ENCODE data around the gene PSG6.
"Not testable (repeated sequence)": the region's sequence is repeated elsewhere in the genome, so short reads cannot be mapped to it uniquely, and the experiment has no call there.

PSG6 gene

DNA sequence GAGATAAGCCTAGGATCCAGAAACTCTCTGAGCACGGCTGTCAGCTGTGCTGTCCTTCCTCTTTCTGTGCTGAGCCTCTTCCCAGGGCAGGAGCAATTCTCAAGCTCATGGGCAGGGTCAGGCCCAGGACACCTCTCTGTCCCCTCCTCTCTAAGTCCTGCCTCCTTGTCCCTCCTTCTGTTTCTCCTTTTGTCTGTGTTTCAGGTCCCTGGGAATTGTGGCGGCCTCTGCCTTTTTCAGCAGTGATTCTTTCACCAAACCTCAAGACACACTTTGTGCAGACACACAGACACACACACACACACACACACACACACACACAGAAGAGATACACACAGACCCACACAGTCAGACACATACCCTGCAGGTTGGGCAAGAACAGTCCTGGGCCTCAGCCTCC, 38.1 kb downstream of the PSG6 start, which contains the start of gene PSG1:
TSS of gene PSG1 (minus strand) at position 101 of the 400 bp plus-strand sequence. CDS start 132 bp downstream, outside the sequence.
- Histone ChIP-seq H3K27ac (replicated peaks) (no peak within 1 kb of the TSS), H3K27me3 (ENCODE audit: insufficient read depth, poor library complexity, severe bottlenecking) (no peaks in the 10 kb centered on the region), H3K4me3 (replicated peaks; ENCODE audit: insufficient read depth, low read length) (no peak within 1 kb of the TSS)
- TF ChIP-seq, protein P1, sequence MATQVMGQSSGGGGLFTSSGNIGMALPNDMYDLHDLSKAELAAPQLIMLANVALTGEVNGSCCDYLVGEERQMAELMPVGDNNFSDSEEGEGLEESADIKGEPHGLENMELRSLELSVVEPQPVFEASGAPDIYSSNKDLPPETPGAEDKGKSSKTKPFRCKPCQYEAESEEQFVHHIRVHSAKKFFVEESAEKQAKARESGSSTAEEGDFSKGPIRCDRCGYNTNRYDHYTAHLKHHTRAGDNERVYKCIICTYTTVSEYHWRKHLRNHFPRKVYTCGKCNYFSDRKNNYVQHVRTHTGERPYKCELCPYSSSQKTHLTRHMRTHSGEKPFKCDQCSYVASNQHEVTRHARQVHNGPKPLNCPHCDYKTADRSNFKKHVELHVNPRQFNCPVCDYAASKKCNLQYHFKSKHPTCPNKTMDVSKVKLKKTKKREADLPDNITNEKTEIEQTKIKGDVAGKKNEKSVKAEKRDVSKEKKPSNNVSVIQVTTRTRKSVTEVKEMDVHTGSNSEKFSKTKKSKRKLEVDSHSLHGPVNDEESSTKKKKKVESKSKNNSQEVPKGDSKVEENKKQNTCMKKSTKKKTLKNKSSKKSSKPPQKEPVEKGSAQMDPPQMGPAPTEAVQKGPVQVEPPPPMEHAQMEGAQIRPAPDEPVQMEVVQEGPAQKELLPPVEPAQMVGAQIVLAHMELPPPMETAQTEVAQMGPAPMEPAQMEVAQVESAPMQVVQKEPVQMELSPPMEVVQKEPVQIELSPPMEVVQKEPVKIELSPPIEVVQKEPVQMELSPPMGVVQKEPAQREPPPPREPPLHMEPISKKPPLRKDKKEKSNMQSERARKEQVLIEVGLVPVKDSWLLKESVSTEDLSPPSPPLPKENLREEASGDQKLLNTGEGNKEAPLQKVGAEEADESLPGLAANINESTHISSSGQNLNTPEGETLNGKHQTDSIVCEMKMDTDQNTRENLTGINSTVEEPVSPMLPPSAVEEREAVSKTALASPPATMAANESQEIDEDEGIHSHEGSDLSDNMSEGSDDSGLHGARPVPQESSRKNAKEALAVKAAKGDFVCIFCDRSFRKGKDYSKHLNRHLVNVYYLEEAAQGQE (IDR thresholded peaks at IDR 0.05; ENCODE audit: insufficient replicate concordance, low read depth), result no peak
- TF ChIP-seq GABPA (IDR thresholded peaks at IDR 0.05; ENCODE audit: low read depth) (no peak), POLR2AphosphoS5 (IDR thresholded peaks at IDR 0.05; ENCODE audit: low read depth) (no peak), SPI1 (IDR thresholded peaks at IDR 0.05; ENCODE audit: borderline replicate concordance, low read depth) (no peak)
- TF ChIP-seq, protein P2, sequence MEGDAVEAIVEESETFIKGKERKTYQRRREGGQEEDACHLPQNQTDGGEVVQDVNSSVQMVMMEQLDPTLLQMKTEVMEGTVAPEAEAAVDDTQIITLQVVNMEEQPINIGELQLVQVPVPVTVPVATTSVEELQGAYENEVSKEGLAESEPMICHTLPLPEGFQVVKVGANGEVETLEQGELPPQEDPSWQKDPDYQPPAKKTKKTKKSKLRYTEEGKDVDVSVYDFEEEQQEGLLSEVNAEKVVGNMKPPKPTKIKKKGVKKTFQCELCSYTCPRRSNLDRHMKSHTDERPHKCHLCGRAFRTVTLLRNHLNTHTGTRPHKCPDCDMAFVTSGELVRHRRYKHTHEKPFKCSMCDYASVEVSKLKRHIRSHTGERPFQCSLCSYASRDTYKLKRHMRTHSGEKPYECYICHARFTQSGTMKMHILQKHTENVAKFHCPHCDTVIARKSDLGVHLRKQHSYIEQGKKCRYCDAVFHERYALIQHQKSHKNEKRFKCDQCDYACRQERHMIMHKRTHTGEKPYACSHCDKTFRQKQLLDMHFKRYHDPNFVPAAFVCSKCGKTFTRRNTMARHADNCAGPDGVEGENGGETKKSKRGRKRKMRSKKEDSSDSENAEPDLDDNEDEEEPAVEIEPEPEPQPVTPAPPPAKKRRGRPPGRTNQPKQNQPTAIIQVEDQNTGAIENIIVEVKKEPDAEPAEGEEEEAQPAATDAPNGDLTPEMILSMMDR (IDR thresholded peaks at IDR 0.05; ENCODE audit: insufficient read depth, low read length), result no peak
- no peak for DNase-seq (ENCODE audit: low read depth in 1 of 2, low spot score in 1 of 2)

DNA sequence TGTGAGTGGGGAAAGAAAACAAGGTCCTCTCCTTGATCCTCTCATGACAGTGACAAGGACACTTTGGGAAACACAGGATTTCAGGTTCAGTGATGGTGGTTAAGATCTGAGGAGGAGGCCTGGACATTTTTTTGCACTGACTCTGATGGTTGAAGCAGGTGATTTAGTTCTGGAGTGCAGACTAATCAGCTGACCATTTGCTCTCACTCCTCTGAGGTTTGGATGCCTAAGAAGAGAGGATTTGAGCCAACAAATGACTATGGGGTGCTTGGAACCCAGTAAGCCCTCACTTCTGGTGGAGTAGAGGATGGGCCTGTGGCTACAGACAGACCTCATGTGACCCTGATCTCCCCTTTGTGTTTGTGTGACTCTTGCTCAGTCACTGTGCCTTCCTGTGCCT, 41.1 kb downstream of the PSG6 start:
- H3K27ac ChIP-seq (replicated peaks); H3K4me3 ChIP-seq (replicated peaks; ENCODE audit: insufficient read depth, low read length); H3K27me3 ChIP-seq (ENCODE audit: insufficient read depth, poor library complexity, severe bottlenecking); DNase-seq (ENCODE audit: low read depth in 1 of 2, low spot score in 1 of 2): not testable (repeated sequence)

DNA sequence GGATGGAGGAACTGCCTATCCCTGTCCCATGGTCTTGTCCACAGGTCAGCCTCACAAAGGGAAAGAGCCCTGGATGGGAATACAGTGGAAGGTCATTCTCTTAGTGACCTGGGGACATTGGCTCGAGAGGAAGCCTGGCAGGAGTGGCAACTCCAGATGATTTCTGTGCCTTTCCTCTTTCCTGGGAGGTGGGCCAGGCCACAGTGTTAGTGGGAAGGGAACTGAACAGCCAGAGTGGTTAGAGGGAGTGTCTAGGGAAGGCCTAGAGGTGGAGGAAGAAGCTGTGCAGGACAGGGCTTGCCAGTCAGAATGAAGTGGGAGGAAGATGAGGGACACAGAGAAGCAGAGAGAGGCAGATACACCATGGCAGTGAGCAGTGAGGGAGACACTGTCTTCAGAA, 41.8 kb downstream of the PSG6 start:
- not testable (repeated sequence) for H3K27ac ChIP-seq (replicated peaks); DNase-seq (ENCODE audit: low read depth in 1 of 2, low spot score in 1 of 2); H3K27me3 ChIP-seq (ENCODE audit: insufficient read depth, poor library complexity, severe bottlenecking); H3K4me3 ChIP-seq (replicated peaks; ENCODE audit: insufficient read depth, low read length)

DNA sequence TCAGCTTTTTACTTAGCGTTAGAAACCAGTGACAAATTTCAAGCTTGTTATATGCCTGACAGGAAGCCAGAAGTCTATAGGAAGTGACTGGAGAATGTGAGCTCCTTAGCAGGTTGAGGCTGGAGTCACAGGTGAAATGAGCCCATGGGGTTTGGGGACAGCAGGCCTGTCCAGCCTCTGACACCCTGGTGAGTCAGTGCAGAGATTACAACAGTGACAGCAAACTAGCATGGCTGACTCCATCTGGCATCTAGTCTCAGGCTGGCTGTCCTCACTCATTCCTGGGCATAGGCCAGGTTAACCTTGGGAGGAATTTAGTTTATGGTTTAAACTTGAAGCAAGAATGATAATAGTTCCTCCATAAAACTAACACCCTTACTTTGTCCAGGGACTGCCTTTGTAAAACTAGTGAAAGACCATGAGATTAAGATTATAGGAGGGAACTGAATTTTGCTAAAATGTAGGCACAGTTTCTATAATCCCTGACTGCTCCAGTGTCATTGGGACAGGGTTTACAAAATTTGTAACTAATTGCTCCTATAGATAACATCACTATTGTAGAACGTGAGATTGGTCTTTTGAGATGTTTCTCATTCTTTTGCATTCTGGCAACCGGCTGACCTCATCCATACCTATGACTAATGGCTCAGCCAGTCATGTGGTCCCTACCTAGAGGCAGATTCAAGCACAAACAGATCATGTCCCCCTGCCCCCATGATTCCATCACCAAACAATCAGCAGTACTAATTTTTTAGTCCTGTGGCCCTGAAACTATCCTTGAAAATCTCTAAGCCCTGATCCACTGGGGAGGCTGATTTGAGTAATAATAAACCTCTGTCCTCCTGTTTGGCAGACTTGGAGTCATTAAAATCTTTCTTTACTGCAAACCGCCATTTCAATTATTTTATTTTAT, 42.5 kb downstream of the PSG6 start:
- DNase-seq (ENCODE audit: low read depth in 1 of 2, low spot score in 1 of 2); H3K27ac ChIP-seq (replicated peaks); H3K4me3 ChIP-seq (replicated peaks; ENCODE audit: insufficient read depth, low read length); H3K27me3 ChIP-seq (ENCODE audit: insufficient read depth, poor library complexity, severe bottlenecking): not testable (repeated sequence)

DNA sequence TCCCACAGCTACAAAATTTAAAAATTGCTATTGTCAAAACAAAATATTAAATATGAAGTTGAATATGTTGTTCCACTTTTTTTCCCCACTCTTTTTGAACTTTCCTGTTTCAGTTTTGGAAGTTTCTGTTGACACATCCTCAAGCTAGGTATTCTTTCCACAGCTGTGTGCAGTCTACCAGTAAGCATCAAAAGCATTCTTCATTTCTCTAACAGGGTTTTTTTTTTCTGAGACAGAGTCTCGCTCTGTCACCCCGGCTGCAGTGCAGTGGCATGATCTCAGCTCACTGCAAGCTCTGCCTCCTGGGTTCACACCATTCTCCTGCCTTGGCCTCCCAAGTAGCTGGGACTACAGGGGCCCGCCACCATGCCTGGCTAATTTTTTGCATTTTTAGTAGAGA, 43.6 kb downstream of the PSG6 start:
- H3K27ac ChIP-seq (replicated peaks); H3K4me3 ChIP-seq (replicated peaks; ENCODE audit: insufficient read depth, low read length); DNase-seq (ENCODE audit: low read depth in 1 of 2, low spot score in 1 of 2); H3K27me3 ChIP-seq (ENCODE audit: insufficient read depth, poor library complexity, severe bottlenecking): not testable (repeated sequence)

DNA sequence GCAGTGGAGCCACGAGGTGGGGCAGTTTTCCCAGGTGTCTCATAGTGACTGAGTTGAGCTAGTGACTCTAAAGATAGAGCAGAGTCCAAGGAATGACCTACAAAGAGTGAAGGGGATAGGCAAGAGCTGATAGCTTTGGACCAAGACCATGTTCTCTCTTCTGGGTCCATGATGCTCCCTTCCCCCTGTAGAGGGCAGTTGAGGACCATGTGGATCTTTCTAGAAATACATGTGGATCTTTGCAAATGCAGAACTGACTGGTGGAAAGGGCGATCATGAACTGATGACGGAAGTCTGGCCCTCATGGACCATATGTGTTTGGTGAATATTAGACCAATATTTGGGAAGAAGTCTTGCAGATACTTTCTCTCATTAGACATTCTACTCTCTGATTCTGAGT, 45.1 kb downstream of the PSG6 start:
- Histone ChIP-seq H3K4me3 (replicated peaks; ENCODE audit: insufficient read depth, low read length) (no peak overlapping the region), H3K27ac (replicated peaks) (no peak overlapping the region), H3K27me3 (ENCODE audit: insufficient read depth, poor library complexity, severe bottlenecking) (no peaks in the 10 kb centered on the region)
- DNase-seq (ENCODE audit: low read depth in 1 of 2, low spot score in 1 of 2), result no peak
- TF ChIP-seq SPI1 (IDR thresholded peaks at IDR 0.05; ENCODE audit: borderline replicate concordance, low read depth) (no peak), POLR2AphosphoS5 (IDR thresholded peaks at IDR 0.05; ENCODE audit: low read depth) (no peak)
- TF ChIP-seq, protein P1 (IDR thresholded peaks at IDR 0.05; ENCODE audit: insufficient replicate concordance, low read depth), result no peak
